Measurements from ENCODE around the gene LEFTY1. TPM values are rescaled to one million over a fixed set of nuclear protein-coding genes. Genes with fewer than 3 reads are reported as not detected.
A peak's percentile ranks its signal among the peaks of the same experiment; 100 is the strongest.

Gene LEFTY1
- total and polyA plus RNA-seq, 2 of the 13 experiments (the other 11 are each of a cell fraction or from before 2014, with no cell fraction given), result 0.29 to 0.79 TPM

GRCh38 chr1:225845571-225846259 lies 43.2 kb downstream of the LEFTY1 start (continued):
- TF ChIP-seq ATF4 (CRISPR knock-in tag; IDR thresholded peaks at IDR 0.05), result no peak
- TF ChIP-seq NFYB (CRISPR knock-in tag; IDR thresholded peaks at IDR 0.05), result no peak
- TF ChIP-seq GMEB1 (CRISPR knock-in tag; IDR thresholded peaks at IDR 0.05; ENCODE audit: borderline replicate concordance), result no peak
- TF ChIP-seq ZKSCAN1 (IDR thresholded peaks at IDR 0.05; ENCODE audit: low read length), result no peak
- TF ChIP-seq ZNF580 (CRISPR knock-in tag; IDR thresholded peaks at IDR 0.05; ENCODE audit: borderline replicate concordance, low read depth), result no peak
- no peak for TF ChIP-seq ATF2 (CRISPR knock-in tag; IDR thresholded peaks at IDR 0.05)
- TF ChIP-seq NR2F1 (CRISPR knock-in tag; IDR thresholded peaks at IDR 0.05), result no peak
- 0 out of 2 replicates have a peak, but pooled peaks have one; percentile 22 for TF ChIP-seq THAP11 (CRISPR knock-in tag; IDR thresholded peaks at IDR 0.05)
- no peak for TF ChIP-seq ZNF24 (IDR thresholded peaks at IDR 0.05)
- TF ChIP-seq SOX5 (CRISPR knock-in tag; IDR thresholded peaks at IDR 0.05; ENCODE audit: borderline replicate concordance), result no peak
- TF ChIP-seq ZNF468 (CRISPR knock-in tag; IDR thresholded peaks at IDR 0.05), result no peak
- no peak for TF ChIP-seq ZNF850 (CRISPR knock-in tag; conservative IDR thresholded peaks at IDR 0.05)
- TF ChIP-seq RELA (CRISPR knock-in tag; IDR thresholded peaks at IDR 0.05), result 0 out of 2 replicates have a peak, but pooled peaks have one; percentile 21
- no peak for TF ChIP-seq REXO4 (CRISPR knock-in tag; IDR thresholded peaks at IDR 0.05; ENCODE audit: borderline replicate concordance)
- no peak for TF ChIP-seq ZNF33A (CRISPR knock-in tag; IDR thresholded peaks at IDR 0.05; ENCODE audit: borderline replicate concordance)
- TF ChIP-seq ARNTL (CRISPR knock-in tag; IDR thresholded peaks at IDR 0.05), result no peak
- TF ChIP-seq TARDBP (CRISPR knock-in tag; IDR thresholded peaks at IDR 0.05), result no peak
- no peak for TF ChIP-seq ZNF281 (CRISPR knock-in tag; IDR thresholded peaks at IDR 0.05; ENCODE audit: borderline replicate concordance)
- peak; percentile 51 to 66; a peak in 2 of 4 replicates for TF ChIP-seq HMGXB4 (CRISPR knock-in tag; IDR thresholded peaks at IDR 0.05; ENCODE audit: borderline replicate concordance in 1 of 2, low read depth in 1 of 2)
- no peak for TF ChIP-seq ZSCAN20 (CRISPR knock-in tag; IDR thresholded peaks at IDR 0.05; ENCODE audit: borderline replicate concordance)
